Suprapubic skin (tissue), 3 donors: ENCODE data around the gene TRAF3.

ENCODE experiments used
- CTCF ChIP-seq, 2 donors: fragments of 200-600 bp in 1 of 2; fragments of 450-650 bp in 1 of 2; sonication (generic) in 1 of 2; IDR thresholded peaks; one replicate each; pipeline ENCODE4 v1.5.1; 2016 to 2019; ENCODE audit warnings: antibody characterized with exemption in 2 of 2, mild to moderate bottlenecking in 1 of 2, moderate library complexity in 1 of 2
- POLR2AphosphoS5 ChIP-seq, 3 donors: sonication (generic); formaldehyde crosslinking; IDR thresholded peaks; one replicate each; pipeline ENCODE4 v1.6.1; 2017; ENCODE audit warnings: antibody characterized with exemption in 3 of 3

- no peak for TF ChIP-seq CTCF (IDR thresholded peaks at IDR 0.05)
- TF ChIP-seq POLR2AphosphoS5 (IDR thresholded peaks at IDR 0.05): no peak
Measured at GRCh38 chr14:102738373-102739189, 38.7 kb upstream of the TRAF3 start.
